GM12878 (cell line): ENCODE measurements around the gene MALRD1. TPM values are rescaled to one million over a fixed set of nuclear protein-coding genes. Genes with fewer than 3 reads are reported as not detected.

Source experiments
- ATAC-seq: fragments of 200-7000 bp; cut with Tn5 transposase; 3 replicates; pipeline ENCODE4 v1.9.1; 2020; ENCODE audit warnings: mild to moderate bottlenecking, moderate library complexity
- BruUV-seq: library from RNA; stranded (reverse); fragments of 400-500 nt; replicated peaks from 2 replicates; lab custom pipeline; 2021; lab: Mats Ljungman, UMichigan
- CTCF ChIA-PET: fragments of 300-600 bp; sonication (Branson Sonifier 250); formaldehyde crosslinking; extraction: SDS; loops from one replicate; lab custom pipeline; 2021; ENCODE audit warnings: inconsistent platforms; lab: Yijun Ruan, JAX
- POLR2A ChIA-PET: fragments of 350-600 bp; formaldehyde crosslinking; extraction: SDS; loops from one replicate; lab custom pipeline; 2021; ENCODE audit warnings: inconsistent platforms; lab: Charles Lee
- RAD21 ChIA-PET: fragments of 300-600 bp; sonication (Branson Sonifier 250); formaldehyde crosslinking; loops from one replicate; lab custom pipeline; 2023; ENCODE audit warnings: antibody characterized with exemption; ENCODE audit not compliant: unreplicated experiment; lab: Charles Lee
- SMC1A ChIA-PET: fragments of 300-600 bp; sonication (Branson Sonifier 250); formaldehyde crosslinking; loops from one replicate; lab custom pipeline; 2023; ENCODE audit not compliant: unreplicated experiment, uncharacterized antibody; lab: Charles Lee
- DNase-seq: peaks from one replicate; pipeline ENCODE4 v3.0.0-alpha.2; 2011; ENCODE audit warnings: low read depth, low spot score
- FAIRE-seq: peaks from 3 replicates; lab custom pipeline; 2011; peaks lifted over from hg19 to GRCh38; lab: Jason Lieb, UNC
- H2AFZ ChIP-seq: 2 replicates; pipeline ENCODE4 v1.6.0; 2011; ENCODE audit warnings: low read depth, low read length, control low read depth; ENCODE audit not compliant: control insufficient read depth
- H3K27ac ChIP-seq: 2 replicates; pipeline ENCODE4 v1.5.1; 2011; ENCODE audit warnings: control low read depth; ENCODE audit not compliant: control insufficient read depth, insufficient read depth
- H3K27me3 ChIP-seq, 2 experiments: replicated peaks in 1 of 2; 2 replicates each; pipeline versions ENCODE4 v1.6.0 to v1.6.1; 2011; ENCODE audit warnings: low read length in 1 of 2; ENCODE audit not compliant: control insufficient read depth in 2 of 2, insufficient read depth in 2 of 2
- H3K36me3 ChIP-seq, 2 experiments: 2 replicates each; pipeline ENCODE4 v1.5.1; 2011; ENCODE audit warnings: low read length in 1 of 2; ENCODE audit not compliant: control insufficient read depth in 2 of 2, insufficient read depth in 2 of 2
- H3K4me1 ChIP-seq: 2 replicates; pipeline ENCODE4 v1.6.1; 2011; ENCODE audit warnings: mild to moderate bottlenecking, low read length, moderate library complexity, mixed read lengths; ENCODE audit not compliant: control insufficient read depth, insufficient read depth
- H3K4me2 ChIP-seq: 2 replicates; pipeline ENCODE4 v1.6.0; 2011; ENCODE audit warnings: control low read depth; ENCODE audit not compliant: control insufficient read depth, insufficient read depth
- H3K4me3 ChIP-seq: fragments of 200-600 bp; sonication (generic); 2 replicates; pipeline ENCODE4 v1.5.1; 2016
- H3K79me2 ChIP-seq: 2 replicates; pipeline ENCODE4 v1.6.0; 2011; ENCODE audit warnings: low read length; ENCODE audit not compliant: control insufficient read depth, insufficient read depth
- H3K9ac ChIP-seq: 2 replicates; pipeline ENCODE4 v1.8.0; 2011; ENCODE audit warnings: low read length, control low read depth, mixed read lengths; ENCODE audit not compliant: control insufficient read depth, insufficient read depth
- H3K9me3 ChIP-seq: replicated peaks from 3 replicates; pipeline ENCODE4 v1.5.1; 2011; ENCODE audit warnings: mild to moderate bottlenecking, low read length; ENCODE audit not compliant: control insufficient read depth, insufficient read depth
- H4K20me1 ChIP-seq: 2 replicates; pipeline ENCODE4 v1.6.0; 2011; ENCODE audit not compliant: control insufficient read depth, insufficient read depth
- CBX3 ChIP-seq: fragments of 200-600 bp; sonication (generic); IDR thresholded peaks from 2 replicates; pipeline ENCODE4 v1.6.1; 2016; ENCODE audit warnings: low read depth, borderline replicate concordance
- CHD4 ChIP-seq: fragments of 200-600 bp; sonication (generic); IDR thresholded peaks from 2 replicates; pipeline ENCODE4 v1.6.1; 2016; ENCODE audit warnings: mild to moderate bottlenecking
- DPF2 ChIP-seq: fragments of 450-650 bp; IDR thresholded peaks from 2 replicates; pipeline ENCODE4 v1.6.1; 2017; ENCODE audit warnings: mild to moderate bottlenecking
- JUND ChIP-seq: IDR thresholded peaks from 2 replicates; pipeline ENCODE4 v1.6.1; 2012; ENCODE audit warnings: low read depth, mild to moderate bottlenecking, low read length, improper control_type of control experiment, moderate library complexity
- KDM1A ChIP-seq: fragments of 200-600 bp; sonication (generic); IDR thresholded peaks from 2 replicates; pipeline ENCODE4 v1.6.1; 2016; ENCODE audit warnings: borderline replicate concordance
- KLF5 ChIP-seq: fragments of 450-650 bp; IDR thresholded peaks from 2 replicates; pipeline ENCODE4 v1.6.1; 2014; ENCODE audit warnings: mild to moderate bottlenecking; ENCODE audit not compliant: partially characterized antibody
- NFYB ChIP-seq: IDR thresholded peaks from 2 replicates; pipeline ENCODE4 v1.6.1; 2011; ENCODE audit warnings: low read depth, mild to moderate bottlenecking, low read length, improper control_type of control experiment, moderate library complexity; ENCODE audit not compliant: insufficient read depth
- NRF1 ChIP-seq: conservative IDR thresholded peaks from 2 replicates; pipeline ENCODE4 v1.6.1; 2011; ENCODE audit warnings: mild to moderate bottlenecking, low read depth, low read length, improper control_type of control experiment
- RCOR1 ChIP-seq: conservative IDR thresholded peaks from 2 replicates; pipeline ENCODE4 v1.6.1; 2012; ENCODE audit warnings: low read depth, low read length, improper control_type of control experiment
- RUNX3 ChIP-seq: IDR thresholded peaks from 2 replicates; pipeline ENCODE4 v1.6.1; 2012; ENCODE audit warnings: low read length, inconsistent platforms
- SP1 ChIP-seq: IDR thresholded peaks from one replicate; pipeline ENCODE4 v1.6.1; 2011; ENCODE audit warnings: low read depth, low read length
- SPI1 ChIP-seq: IDR thresholded peaks from 2 replicates; pipeline ENCODE4 v1.6.1; 2011; ENCODE audit warnings: low read depth, mild to moderate bottlenecking, low read length, moderate library complexity, borderline replicate concordance; ENCODE audit not compliant: insufficient read depth
- SUPT20H ChIP-seq: IDR thresholded peaks from 2 replicates; pipeline ENCODE4 v1.6.1; 2011; ENCODE audit warnings: low read depth, mild to moderate bottlenecking, low read length, moderate library complexity, borderline replicate concordance; ENCODE audit not compliant: control insufficient read depth
- whole genome bisulfite sequencing: methylation state at CpG from one replicate; pipeline ENCODE4 v1.1.6; 2016; ENCODE audit warnings: low lambda C conversion rate; ENCODE audit not compliant: insufficient replicate concordance, insufficient coverage; ENCODE audit errors: missing lambda C conversion rate; 5-methylcytosine and 5-hydroxymethylcytosine counted together
- in situ Hi-C: fragments of 300-500 bp; cut with MboI; formaldehyde crosslinking; loops from 9 replicates; pipeline ENCODE4 v1.14.3; 2018; ENCODE audit warnings: mixed read lengths
- intact Hi-C: fragments of 100-400 bp; cut with micrococcal nuclease; formaldehyde crosslinking; loops from one replicate; pipeline ENCODE4 v1.14.2; 2022; ENCODE audit not compliant: unreplicated experiment
- polyA plus RNA-seq, 11 experiments: library from polyadenylated mRNA; depleted of rRNA in 4 of 11; unstranded in 6 of 11; stranded (reverse) in 5 of 11; fragments of >200 nt; fragmentation: Nextera tagmentation in 4 of 11; fragmentation: Illumina TruSeq in 1 of 11; extraction: Ambion mirVana in 4 of 11; extraction: Trizol in 1 of 11; gene quantifications; 1 replicate in 1 of 11; 2 replicates in 10 of 11; pipeline versions ENCODE4 v1.2.1 to v1.2.3, GENCODE V29; 2011 to 2016; ENCODE audit warnings: inconsistent platforms in 2 of 11, missing spikeins in 2 of 11, low read depth in 1 of 11
- total RNA-seq, 4 experiments: library from RNA; depleted of rRNA in 3 of 4; stranded (reverse); fragments of >200 nt in 3 of 4; fragmentation: Illumina TruSeq in 1 of 4; extraction: Trizol in 1 of 4; gene quantifications; 2 replicates each; pipeline versions ENCODE4 v1.2.1 to v1.2.3, GENCODE V29; 2013 to 2021
- TF ChIP-seq, protein P1 (sequence below): IDR thresholded peaks from 2 replicates; pipeline ENCODE4 v1.6.1; 2012; ENCODE audit warnings: low read depth, low read length, improper control_type of control experiment
- TF ChIP-seq, protein P2 (sequence below): fragments of 150-350 bp; IDR thresholded peaks from 2 replicates; pipeline ENCODE4 v1.6.1; 2014; ENCODE audit warnings: mild to moderate bottlenecking, low read depth, low read length
- TF ChIP-seq, protein P3 (sequence below), 3 experiments: IDR thresholded peaks in 2 of 3; conservative IDR thresholded peaks in 1 of 3; 2 replicates each; pipeline ENCODE4 v1.5.1; 2011; ENCODE audit warnings: low read depth in 3 of 3, low read length in 3 of 3, mild to moderate bottlenecking in 3 of 3, control low read depth in 2 of 3, moderate library complexity in 2 of 3, inconsistent platforms in 1 of 3, mixed read lengths in 1 of 3; ENCODE audit not compliant: control insufficient read depth in 2 of 3, insufficient read depth in 1 of 3; ENCODE audit errors: extremely low read depth in 1 of 3

The MALRD1 gene
- total and polyA plus RNA-seq, 10 of the 15 experiments (the other 5 are each of a cell fraction or from before 2014, with no cell fraction given) = 0.12 to 6.6 (median 0.26) TPM; not detected in 2

DNA sequence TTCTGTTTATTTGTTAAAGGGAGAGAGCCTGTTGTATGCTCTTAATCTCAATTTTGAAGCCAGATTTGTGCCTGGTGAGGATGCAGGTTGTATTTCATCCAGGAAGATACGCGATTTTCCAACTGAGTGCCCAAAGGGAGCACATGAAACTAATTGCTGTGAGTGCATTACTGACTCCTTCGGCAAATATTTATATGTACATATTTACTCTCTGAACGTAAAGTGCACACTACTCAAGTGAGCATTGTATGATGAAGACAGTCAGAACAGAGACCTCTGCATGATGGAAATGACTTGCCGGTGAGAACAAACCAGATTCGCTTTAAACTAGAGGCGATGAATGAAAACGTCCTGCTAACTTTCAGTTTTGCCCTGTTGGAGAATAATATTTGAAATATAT, 130.1 kb downstream of the MALRD1 start:
- SMC1A ChIA-PET = interaction anchor here (0.7 to 2.5 kb wide), 6 partner anchors 8 to 67 kb away, joined by 3 to 14 read pairs (median 4); no protein-coding TSS in a partner anchor
- ATAC-seq = peak; percentile 23

More for the DNA sequence above, 130.1 kb downstream of the MALRD1 start:
- no peaks in the 10 kb centered on the region for H4K20me1 ChIP-seq
- 58% methylated on average over 8 of the region's 8 CpGs for WGBS
- ChIA-PET CTCF (interaction anchor here (0.6 to 1.3 kb wide), 2 partner anchors 12 to 280 kb away, joined by 3 read pairs; no protein-coding TSS in a partner anchor), RAD21 (interaction anchor here (1.4 kb wide), 1 partner anchor 24 kb away, joined by 5 read pairs; no protein-coding TSS in a partner anchor), POLR2A (no interaction called here)
- in situ Hi-C loops (no loop called here), intact Hi-C loops (no loop called here)
- DNase-seq (no peak), FAIRE-seq (no peak)
- H3K4me2 ChIP-seq = no peak overlapping the region
- no peaks in the 10 kb centered on the region for H3K36me3 ChIP-seq
- TF ChIP-seq DPF2 = no peak
- TF ChIP-seq NRF1 = no peak
- no peak for TF ChIP-seq NFYB
- TF ChIP-seq, protein P1, sequence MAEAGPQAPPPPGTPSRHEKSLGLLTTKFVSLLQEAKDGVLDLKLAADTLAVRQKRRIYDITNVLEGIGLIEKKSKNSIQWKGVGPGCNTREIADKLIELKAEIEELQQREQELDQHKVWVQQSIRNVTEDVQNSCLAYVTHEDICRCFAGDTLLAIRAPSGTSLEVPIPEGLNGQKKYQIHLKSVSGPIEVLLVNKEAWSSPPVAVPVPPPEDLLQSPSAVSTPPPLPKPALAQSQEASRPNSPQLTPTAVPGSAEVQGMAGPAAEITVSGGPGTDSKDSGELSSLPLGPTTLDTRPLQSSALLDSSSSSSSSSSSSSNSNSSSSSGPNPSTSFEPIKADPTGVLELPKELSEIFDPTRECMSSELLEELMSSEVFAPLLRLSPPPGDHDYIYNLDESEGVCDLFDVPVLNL = no peak
- TF ChIP-seq JUND = no peak
- TF ChIP-seq KLF5 = no peak
- no peak for TF ChIP-seq SP1
- TF ChIP-seq SUPT20H = no peak
- TF ChIP-seq RCOR1 = no peak
- no peak for TF ChIP-seq CBX3
- TF ChIP-seq KDM1A = no peak
- TF ChIP-seq, protein P2, sequence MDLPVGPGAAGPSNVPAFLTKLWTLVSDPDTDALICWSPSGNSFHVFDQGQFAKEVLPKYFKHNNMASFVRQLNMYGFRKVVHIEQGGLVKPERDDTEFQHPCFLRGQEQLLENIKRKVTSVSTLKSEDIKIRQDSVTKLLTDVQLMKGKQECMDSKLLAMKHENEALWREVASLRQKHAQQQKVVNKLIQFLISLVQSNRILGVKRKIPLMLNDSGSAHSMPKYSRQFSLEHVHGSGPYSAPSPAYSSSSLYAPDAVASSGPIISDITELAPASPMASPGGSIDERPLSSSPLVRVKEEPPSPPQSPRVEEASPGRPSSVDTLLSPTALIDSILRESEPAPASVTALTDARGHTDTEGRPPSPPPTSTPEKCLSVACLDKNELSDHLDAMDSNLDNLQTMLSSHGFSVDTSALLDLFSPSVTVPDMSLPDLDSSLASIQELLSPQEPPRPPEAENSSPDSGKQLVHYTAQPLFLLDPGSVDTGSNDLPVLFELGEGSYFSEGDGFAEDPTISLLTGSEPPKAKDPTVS = no peak
- no peak for TF ChIP-seq CHD4
- no peak for TF ChIP-seq SPI1
- TF ChIP-seq RUNX3 = no peak
- TF ChIP-seq, protein P3, sequence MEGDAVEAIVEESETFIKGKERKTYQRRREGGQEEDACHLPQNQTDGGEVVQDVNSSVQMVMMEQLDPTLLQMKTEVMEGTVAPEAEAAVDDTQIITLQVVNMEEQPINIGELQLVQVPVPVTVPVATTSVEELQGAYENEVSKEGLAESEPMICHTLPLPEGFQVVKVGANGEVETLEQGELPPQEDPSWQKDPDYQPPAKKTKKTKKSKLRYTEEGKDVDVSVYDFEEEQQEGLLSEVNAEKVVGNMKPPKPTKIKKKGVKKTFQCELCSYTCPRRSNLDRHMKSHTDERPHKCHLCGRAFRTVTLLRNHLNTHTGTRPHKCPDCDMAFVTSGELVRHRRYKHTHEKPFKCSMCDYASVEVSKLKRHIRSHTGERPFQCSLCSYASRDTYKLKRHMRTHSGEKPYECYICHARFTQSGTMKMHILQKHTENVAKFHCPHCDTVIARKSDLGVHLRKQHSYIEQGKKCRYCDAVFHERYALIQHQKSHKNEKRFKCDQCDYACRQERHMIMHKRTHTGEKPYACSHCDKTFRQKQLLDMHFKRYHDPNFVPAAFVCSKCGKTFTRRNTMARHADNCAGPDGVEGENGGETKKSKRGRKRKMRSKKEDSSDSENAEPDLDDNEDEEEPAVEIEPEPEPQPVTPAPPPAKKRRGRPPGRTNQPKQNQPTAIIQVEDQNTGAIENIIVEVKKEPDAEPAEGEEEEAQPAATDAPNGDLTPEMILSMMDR (IDR thresholded peaks at IDR 0.05 in 2 of 3, conservative IDR thresholded peaks at IDR 0.05 in 1 of 3; ENCODE audit: control insufficient read depth in 2 of 3, extremely low read depth in 1 of 3, insufficient read depth in 1 of 3, low read depth in 3 of 3, low read length in 3 of 3) = no peak
- BruUV-seq = no TSS peak
- H2AFZ ChIP-seq = no peak overlapping the region
- no peak overlapping the region for H3K9ac ChIP-seq
- no peak overlapping the region for H3K27ac ChIP-seq
- no peaks in the 10 kb centered on the region for H3K9me3 ChIP-seq
- no peaks in the 10 kb centered on the region for H3K4me1 ChIP-seq
- H3K79me2 ChIP-seq = no peaks in the 10 kb centered on the region
- H3K27me3 ChIP-seq = no peaks in the 10 kb centered on the region
- H3K4me3 ChIP-seq = no peak overlapping the region
